OCI-LY3 (cell line): ENCODE results near the gene LASP1.
A peak's percentile ranks its signal among the peaks of the same experiment; 100 is the strongest.

Experiments used
- H2AFZ ChIP-seq: fragments of 200-600, 300-600 bp; shearing (Covaris generic); 2 replicates; pipeline ENCODE4 v1.6.0; 2014; ENCODE audit warnings: antibody characterized with exemption, low read depth, low read length
- H3K27ac ChIP-seq: fragments of 200-600, 300-600 bp; sonication (generic); 2 replicates; pipeline ENCODE4 v1.5.1; 2014; ENCODE audit warnings: mild to moderate bottlenecking, low read length, moderate library complexity, mixed read lengths
- H3K27me3 ChIP-seq: fragments of 200-600, 300-600 bp; sonication (generic); 2 replicates; pipeline ENCODE4 v1.6.1; 2014; ENCODE audit warnings: low read depth, low read length, mixed read lengths
- H3K36me3 ChIP-seq: fragments of 200-600, 300-600 bp; sonication (generic); replicated peaks from 2 replicates; pipeline ENCODE3; 2014; ENCODE audit warnings: low read depth, low read length, mixed read lengths
- H3K4me1 ChIP-seq: fragments of 300-600, 200-600 bp; sonication (generic); 2 replicates; pipeline ENCODE4 v1.6.1; 2014; ENCODE audit warnings: low read length, mixed read lengths
- H3K4me2 ChIP-seq: fragments of 200-600, 300-600 bp; sonication (generic); 2 replicates; pipeline ENCODE4 v1.6.1; 2014; ENCODE audit warnings: low read length, mixed read lengths
- H3K4me3 ChIP-seq: fragments of 300-600, 200-600 bp; sonication (generic); 2 replicates; pipeline ENCODE4 v1.5.1; 2014; ENCODE audit warnings: antibody characterized with exemption, mild to moderate bottlenecking, low read length, moderate library complexity
- H3K79me2 ChIP-seq: fragments of 300-600, 200-600 bp; shearing (Covaris generic); 2 replicates; pipeline ENCODE4 v1.6.1; 2014; ENCODE audit warnings: mild to moderate bottlenecking, low read length, mixed read lengths
- H3K9ac ChIP-seq: fragments of 300-600, 200-600 bp; shearing (Covaris generic); 2 replicates; pipeline ENCODE4 v1.6.0; 2014; ENCODE audit warnings: mild to moderate bottlenecking, low read length, moderate library complexity
- H3K9me3 ChIP-seq: fragments of 200-600, 300-600 bp; shearing (Covaris generic); 2 replicates; pipeline ENCODE4 v1.6.1; 2014; ENCODE audit warnings: low read length, mixed read lengths; ENCODE audit not compliant: insufficient read depth
- H4K20me1 ChIP-seq: fragments of 200-600, 300-600 bp; sonication (generic); 2 replicates; pipeline ENCODE4 v1.6.1; 2016; ENCODE audit warnings: low read length, mixed read lengths; ENCODE audit not compliant: insufficient read depth
- CTCF ChIP-seq: fragments of 200-600, 300-600 bp; sonication (generic); IDR thresholded peaks from 2 replicates; pipeline ENCODE4 v1.5.1; 2014; ENCODE audit warnings: antibody characterized with exemption, low read length, low read depth
- EZH2phosphoT487 ChIP-seq: fragments of 200-600 bp; shearing (Covaris generic); IDR thresholded peaks from 2 replicates; pipeline ENCODE4 v1.6.1; 2018; ENCODE audit warnings: antibody characterized with exemption, mixed run types, low read depth

The LASP1 gene

GRCh38 chr17:38867968-38868816 lies 1.7 kb upstream of the LASP1 start:
- Histone ChIP-seq H3K27me3 (no peaks in the 10 kb centered on the region), H4K20me1 (peaks cover 23% of the 10 kb centered on the region), H3K4me1 (peaks cover 25% of the 10 kb centered on the region), H3K27ac (peak overlapping the region; percentile 96), H3K9me3 (no peaks in the 10 kb centered on the region), H3K9ac (peak overlapping the region; percentile 84), H2AFZ (peak overlapping the region; percentile 60), H3K4me2 (peak overlapping the region; percentile 87), H3K36me3 (peaks cover 6% of the 10 kb centered on the region), H3K79me2 (peaks cover 32% of the 10 kb centered on the region), H3K4me3 (peak overlapping the region; percentile 99)
- TF ChIP-seq EZH2phosphoT487 (no peak), CTCF (0 out of 2 replicates have a peak, but pooled peaks have one; percentile 5)

DNA sequence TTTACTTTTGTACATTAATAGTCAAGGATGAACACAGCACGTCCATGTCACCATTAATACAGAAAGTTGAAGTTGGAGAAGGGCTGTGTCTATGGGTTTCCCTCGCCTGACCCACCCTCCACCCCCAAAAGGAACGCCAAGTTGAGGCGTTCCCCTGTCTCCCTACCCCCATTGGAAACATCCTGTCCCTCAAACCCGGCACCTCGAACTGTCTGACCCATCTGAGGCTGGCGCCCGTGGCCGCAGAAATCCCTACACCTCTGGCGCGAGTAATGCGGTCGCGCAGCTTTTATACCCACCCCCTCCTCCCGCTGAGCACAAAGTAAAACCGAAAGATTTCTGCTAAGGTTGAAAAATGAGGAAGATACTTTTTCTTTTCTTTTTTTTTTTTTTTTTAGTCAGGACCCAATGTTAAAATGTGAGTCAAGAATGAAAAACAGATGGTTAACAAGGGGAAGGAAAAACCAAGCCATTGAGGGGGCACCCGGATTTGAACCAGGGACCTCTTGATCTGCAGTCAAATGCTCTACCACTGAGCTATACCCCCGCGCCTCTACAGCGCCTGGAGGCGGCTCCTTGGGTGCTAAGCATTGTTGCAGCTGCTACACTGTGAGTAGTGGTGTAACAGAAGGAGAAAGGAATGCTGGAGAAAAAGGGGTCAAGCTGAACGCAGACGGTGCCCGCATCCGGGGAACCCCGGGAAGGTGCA lies 887 bp upstream of the LASP1 start:
- peaks cover 29% of the 10 kb centered on the region for H4K20me1 ChIP-seq
- H3K4me2 ChIP-seq: peak overlapping the region; percentile 87
- TF ChIP-seq EZH2phosphoT487 (no peak), CTCF (peak; percentile 63)
- peak overlapping the region; percentile 99 for H3K4me3 ChIP-seq
- H3K9ac ChIP-seq: peak overlapping the region; percentile 84
- H2AFZ ChIP-seq: no peak overlapping the region
- peaks cover 40% of the 10 kb centered on the region for H3K79me2 ChIP-seq
- H3K27ac ChIP-seq: peak overlapping the region; percentile 96
- H3K27me3 ChIP-seq: no peaks in the 10 kb centered on the region
- H3K4me1 ChIP-seq: peaks cover 17% of the 10 kb centered on the region
- H3K36me3 ChIP-seq: peaks cover 6% of the 10 kb centered on the region
- H3K9me3 ChIP-seq: no peaks in the 10 kb centered on the region

DNA sequence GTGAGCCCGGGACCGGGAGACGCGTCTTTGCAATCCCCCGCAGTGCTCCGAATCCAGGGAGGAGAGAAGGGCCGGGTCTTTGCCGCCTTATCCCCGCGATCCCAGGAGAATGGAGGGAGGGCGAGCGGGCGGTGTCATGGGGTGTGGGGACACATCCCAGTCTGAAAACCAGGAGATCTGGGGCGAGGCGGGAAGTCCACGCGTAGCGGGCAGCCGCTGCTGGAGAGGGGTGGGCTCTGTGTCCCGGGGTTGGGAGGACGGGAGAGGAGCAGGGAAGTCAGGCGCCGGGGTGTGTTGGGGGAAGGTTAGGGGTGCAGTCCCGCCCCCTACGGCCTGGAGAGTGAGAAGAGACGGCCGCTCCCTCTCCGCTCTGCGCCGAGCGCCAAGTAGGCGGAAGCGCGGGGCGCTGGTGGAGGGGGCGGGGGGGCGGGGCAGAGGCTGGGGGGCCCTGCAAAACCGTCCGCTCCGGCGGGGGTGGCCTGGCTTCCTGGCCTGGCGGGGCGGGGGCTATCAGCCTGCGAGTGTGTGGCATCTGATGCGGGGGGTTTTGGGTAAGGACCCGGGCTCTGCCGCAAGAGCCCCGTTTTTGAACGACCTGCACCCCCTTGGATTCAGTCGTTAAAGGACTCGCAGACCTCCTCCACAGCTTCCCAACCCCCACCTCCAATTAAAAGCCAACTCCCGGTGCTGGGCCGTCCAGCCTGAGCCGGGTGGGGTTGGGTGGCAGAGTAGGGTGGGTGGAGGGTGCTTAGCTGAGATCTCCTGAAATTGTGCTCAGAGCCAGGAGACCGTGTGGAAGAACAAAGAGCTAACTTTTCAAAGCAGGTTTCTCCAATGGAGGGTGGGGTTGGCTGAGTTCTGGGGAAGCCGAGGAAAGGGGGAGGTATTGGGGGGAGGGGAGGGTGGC lies 654 bp downstream of the LASP1 start:
- Histone ChIP-seq H3K9me3 (no peaks in the 10 kb centered on the region), H4K20me1 (peaks cover 45% of the 10 kb centered on the region), H3K9ac (peak overlapping the region; percentile 89), H3K4me2 (peak overlapping the region; percentile 100), H2AFZ (no peak overlapping the region), H3K36me3 (peaks cover 6% of the 10 kb centered on the region), H3K27me3 (no peaks in the 10 kb centered on the region), H3K27ac (peak overlapping the region; percentile 96), H3K4me3 (peak overlapping the region; percentile 99), H3K4me1 (peaks cover 16% of the 10 kb centered on the region), H3K79me2 (peaks cover 55% of the 10 kb centered on the region)
- TF ChIP-seq CTCF: no peak
- TF ChIP-seq EZH2phosphoT487: no peak
